GM20000 (cell line): ENCODE measurements around the gene CPEB2.

ENCODE experiments used
- DNase-seq: peaks from one replicate; pipeline ENCODE4 v3.0.0; 2012; ENCODE audit warnings: low spot score
- CTCF ChIP-seq: IDR thresholded peaks from 2 replicates; pipeline ENCODE4 v1.5.1; 2012; ENCODE audit warnings: mild to moderate bottlenecking, control low read depth; ENCODE audit errors: extremely low read depth, missing control alignments

The CPEB2 gene

GRCh38 chr4:15001869-15002658, at the start of gene CPEB2:
CPEB2 (plus strand) TSS chr4:15002481; CDS start chr4:15002674, 193 bp downstream.
- DNase-seq: peak; percentile 94
- no peak for TF ChIP-seq CTCF

- TF ChIP-seq CTCF: no peak
- DNase-seq: no peak
These were observed 43.8 kb upstream of the CPEB2 start for GRCh38 chr4:14958436-14958835.

DNA sequence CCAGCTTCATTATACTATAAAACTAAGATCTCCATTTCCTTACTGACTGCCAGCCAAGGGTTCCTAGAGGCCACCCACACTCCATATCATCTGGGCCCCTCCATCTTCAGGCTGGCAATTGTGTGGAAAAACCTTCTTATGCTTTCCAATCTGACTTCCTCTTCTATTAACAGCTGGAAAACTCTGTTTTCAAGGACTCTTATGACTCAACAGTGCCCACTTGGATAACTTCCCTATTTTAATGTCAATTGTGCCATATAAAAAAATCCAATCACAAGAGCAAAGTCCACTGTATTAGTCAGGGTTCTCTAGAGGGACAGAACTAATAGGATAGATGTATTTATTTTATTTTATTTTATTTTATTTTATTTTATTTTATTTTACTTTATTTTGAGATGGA, 41.0 kb upstream of the CPEB2 start:
- DNase-seq: no peak

DNA sequence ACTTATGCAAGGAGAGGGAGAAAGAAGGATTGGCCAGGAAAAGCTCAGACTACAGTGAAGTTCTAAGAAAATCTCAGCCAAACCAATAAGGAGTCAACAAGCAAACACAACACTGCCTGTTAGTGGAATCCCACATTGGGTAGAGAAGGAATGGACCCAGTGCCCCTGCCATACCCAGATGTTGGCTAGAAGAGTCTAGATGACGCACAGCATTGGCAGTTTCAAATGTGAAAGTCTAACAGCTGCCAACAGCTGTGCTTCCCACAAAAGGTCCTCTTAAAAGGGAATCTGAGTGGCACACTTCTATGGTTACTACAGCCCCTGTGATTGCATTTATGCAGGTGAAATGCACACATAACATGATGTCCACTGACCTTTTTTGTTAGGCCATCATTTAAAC, 37.2 kb upstream of the CPEB2 start:
- no peak for TF ChIP-seq CTCF
- DNase-seq: no peak

More for the DNA sequence above, 41.0 kb upstream of the CPEB2 start:
- no peak for TF ChIP-seq CTCF

DNA sequence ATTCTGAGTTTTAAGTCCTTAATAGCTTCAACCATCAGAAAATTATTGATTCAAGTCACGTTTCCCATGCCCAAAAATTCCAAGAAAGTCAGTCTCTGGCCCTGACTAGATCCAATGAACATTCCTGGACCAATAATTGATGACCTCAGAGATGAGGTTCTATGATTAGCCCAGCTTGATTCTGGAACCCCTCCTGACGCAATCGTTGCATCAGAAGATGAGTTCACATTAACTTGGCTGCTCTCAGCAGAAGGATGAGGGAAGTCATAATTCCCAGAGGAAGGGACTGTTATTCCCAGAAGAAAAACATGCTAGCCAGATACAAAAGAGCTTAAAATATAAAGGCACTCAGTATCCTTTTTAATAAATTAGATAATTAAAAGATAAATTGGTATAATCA, 34.3 kb upstream of the CPEB2 start:
- no peak for TF ChIP-seq CTCF
- DNase-seq: no peak

- TF ChIP-seq CTCF: no peak
- no peak for DNase-seq
These were observed 24.5 kb upstream of the CPEB2 start for GRCh38 chr4:14977830-14978229.

DNA sequence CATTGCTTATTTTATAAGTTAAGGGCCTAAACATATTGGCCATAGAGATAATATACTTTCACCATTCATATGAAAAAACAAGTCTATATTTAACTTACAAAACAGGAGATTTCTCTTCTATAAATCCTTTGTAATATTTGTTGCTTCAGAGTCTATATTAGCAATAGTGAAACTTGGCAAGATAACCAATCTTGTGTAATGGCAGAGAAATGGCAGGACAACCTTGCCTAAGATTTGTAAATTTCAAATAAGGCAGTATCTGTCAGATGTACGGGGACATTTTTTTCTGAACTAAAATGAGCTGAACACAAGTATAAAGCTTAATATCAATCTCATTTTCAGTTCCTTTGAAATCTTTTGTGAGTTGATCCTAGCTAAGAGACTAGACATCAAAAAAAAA, 17.8 kb upstream of the CPEB2 start:
- TF ChIP-seq CTCF: no peak
- no peak for DNase-seq
